GM23248 (cell line): ENCODE measurements around the gene MYLIP. TPM values are rescaled to one million over a fixed set of nuclear protein-coding genes. Genes with fewer than 3 reads are reported as not detected.

Experiments
- DNase-seq: peaks from one replicate; pipeline ENCODE4 v3.0.0-alpha.2; 2015
- H2AFZ ChIP-seq: fragments of 200-600 bp; sonication (generic); 2 replicates; pipeline ENCODE4 v1.6.1; 2016; ENCODE audit warnings: antibody characterized with exemption
- H3F3A ChIP-seq: fragments of 200-600 bp; sonication (generic); 2 replicates; pipeline ENCODE4 v1.6.1; 2016; ENCODE audit warnings: mild to moderate bottlenecking, antibody characterized with exemption, mixed run types; ENCODE audit not compliant: insufficient read depth
- H3K27ac ChIP-seq: fragments of 200-600 bp; sonication (generic); 2 replicates; pipeline ENCODE4 v1.5.1; 2016; ENCODE audit warnings: mild to moderate bottlenecking
- H3K27me3 ChIP-seq: fragments of 200-600 bp; sonication (generic); replicated peaks from 2 replicates; pipeline ENCODE4 v1.6.1; 2016; ENCODE audit warnings: mild to moderate bottlenecking; ENCODE audit not compliant: insufficient read depth
- H3K36me3 ChIP-seq: fragments of 200-600 bp; sonication (generic); 2 replicates; pipeline ENCODE4 v1.6.1; 2016; ENCODE audit warnings: low read depth, mild to moderate bottlenecking
- H3K4me1 ChIP-seq: fragments of 200-600 bp; sonication (generic); 2 replicates; pipeline ENCODE4 v1.6.1; 2016; ENCODE audit warnings: mild to moderate bottlenecking; ENCODE audit not compliant: insufficient read depth
- H3K4me2 ChIP-seq: fragments of 200-600 bp; sonication (generic); one replicate; pipeline ENCODE4 v1.6.1; 2016; ENCODE audit warnings: mild to moderate bottlenecking; ENCODE audit not compliant: unreplicated experiment
- H3K4me3 ChIP-seq: fragments of 200-600 bp; sonication (generic); 2 replicates; pipeline ENCODE4 v1.5.1; 2016; ENCODE audit warnings: mild to moderate bottlenecking
- H3K79me2 ChIP-seq: fragments of 200-600 bp; sonication (generic); 2 replicates; pipeline ENCODE4 v1.6.1; 2016; ENCODE audit warnings: mild to moderate bottlenecking; ENCODE audit not compliant: insufficient read depth
- H3K9ac ChIP-seq: fragments of 200-600 bp; sonication (generic); 2 replicates; pipeline ENCODE4 v1.6.1; 2016; ENCODE audit warnings: mild to moderate bottlenecking
- H3K9me2 ChIP-seq: fragments of 200-600 bp; sonication (generic); 2 replicates; pipeline ENCODE4 v1.6.1; 2016; ENCODE audit warnings: mixed run types, mild to moderate bottlenecking, moderate library complexity; ENCODE audit not compliant: insufficient read depth
- H3K9me3 ChIP-seq: fragments of 200-600 bp; sonication (generic); one replicate; pipeline ENCODE4 v1.6.1; 2017; ENCODE audit warnings: low read depth
- H4K20me1 ChIP-seq: fragments of 200-600 bp; sonication (generic); 2 replicates; pipeline ENCODE4 v1.6.0; 2016; ENCODE audit not compliant: insufficient read depth
- EZH2 ChIP-seq: fragments of 200-600 bp; sonication (generic); IDR thresholded peaks from 2 replicates; pipeline ENCODE4 v1.6.1; 2018; ENCODE audit warnings: antibody characterized with exemption, mild to moderate bottlenecking; ENCODE audit not compliant: insufficient read depth, poor library complexity, severe bottlenecking
- EZH2phosphoT487 ChIP-seq: fragments of 200-600 bp; sonication (generic); IDR thresholded peaks from 2 replicates; pipeline ENCODE4 v1.6.1; 2018; ENCODE audit warnings: antibody characterized with exemption, moderate library complexity, mild to moderate bottlenecking, low read depth; ENCODE audit not compliant: insufficient read depth
- WGBS, 2 experiments: methylation state at CpG; one replicate each; pipeline ENCODE4 v1.1.6; 2015 to 2017; ENCODE audit warnings: low lambda C conversion rate in 2 of 2, low coverage in 1 of 2; ENCODE audit errors: missing lambda C conversion rate in 2 of 2; 5-methylcytosine and 5-hydroxymethylcytosine counted together
- in situ Hi-C: fragments of 300-500 bp; cut with MboI; formaldehyde crosslinking; loops from 2 replicates; pipeline ENCODE4 v1.15.0; 2020
- polyA plus RNA-seq: library from polyadenylated mRNA; unstranded; fragments of >200 nt; fragmentation: Nextera tagmentation; extraction: Ambion mirVana; gene quantifications from 2 replicates; pipeline ENCODE4 v1.2.1, GENCODE V29; 2016
- total RNA-seq: library from RNA; depleted of rRNA; stranded (reverse); fragments of >200 nt; shearing (Covaris generic); gene quantifications from 2 replicates; pipeline ENCODE4 v1.2.3, GENCODE V29; 2014

MYLIP gene
- total and polyA plus RNA-seq, 2 experiments from 2014 or later, result 1.7 to 1.9 TPM

- H3K4me1 ChIP-seq, result no peaks in the 10 kb centered on the region
- TF ChIP-seq EZH2phosphoT487 (no peak), EZH2 (no peak)
- no peaks in the 10 kb centered on the region for H4K20me1 ChIP-seq
- no peaks in the 10 kb centered on the region for H3K9me2 ChIP-seq
- H3K36me3 ChIP-seq, result no peaks in the 10 kb centered on the region
- H3K79me2 ChIP-seq, result no peaks in the 10 kb centered on the region
- H3K4me2 ChIP-seq, result no peak overlapping the region
- in situ Hi-C loops, result no loop called here
- H3K4me3 ChIP-seq, result no peak overlapping the region
- WGBS, 2 experiments, result 41 to 42% methylated on average over 1 of the region's 1 CpG
- no peak for DNase-seq
- H3K27me3 ChIP-seq, result peaks cover 70% of the 10 kb centered on the region
- no peaks in the 10 kb centered on the region for H3K9me3 ChIP-seq
- H2AFZ ChIP-seq, result no peak overlapping the region
- H3K9ac ChIP-seq, result no peak overlapping the region
- no peaks in the 10 kb centered on the region for H3F3A ChIP-seq
- H3K27ac ChIP-seq, result no peak overlapping the region
Observed at GRCh38 chr6:16082361-16082760, 46.5 kb upstream of the MYLIP start.

GRCh38 chr6:16086965-16087364 is 41.9 kb upstream of the MYLIP start:
- Histone ChIP-seq H3K27ac (no peak overlapping the region), H4K20me1 (no peaks in the 10 kb centered on the region), H3K36me3 (no peaks in the 10 kb centered on the region), H3K9ac (no peak overlapping the region), H3K4me3 (no peak overlapping the region), H3K79me2 (no peaks in the 10 kb centered on the region), H3K27me3 (peaks cover 47% of the 10 kb centered on the region), H3K9me3 (no peaks in the 10 kb centered on the region), H3K4me1 (no peaks in the 10 kb centered on the region), H3K9me2 (0 out of 2 replicates have a peak, but pooled peaks cover 2% of the 10 kb centered on the region), H2AFZ (no peak overlapping the region), H3F3A (no peaks in the 10 kb centered on the region), H3K4me2 (no peak overlapping the region)
- DNase-seq, result no peak
- no peak for TF ChIP-seq EZH2phosphoT487
- TF ChIP-seq EZH2, result no peak
- 46 to 55% methylated on average over 4 of the region's 4 CpGs for WGBS, 2 experiments
- in situ Hi-C loops, result no loop called here

GRCh38 chr6:16087386-16087785 is 41.5 kb upstream of the MYLIP start:
- Histone ChIP-seq H3K27ac (no peak overlapping the region), H3K27me3 (peaks cover 44% of the 10 kb centered on the region), H3K9me3 (no peaks in the 10 kb centered on the region), H3K79me2 (no peaks in the 10 kb centered on the region), H3K9ac (no peak overlapping the region), H2AFZ (no peak overlapping the region), H3K9me2 (0 out of 2 replicates have a peak, but pooled peaks cover 2% of the 10 kb centered on the region), H3K4me2 (no peak overlapping the region), H3K36me3 (no peaks in the 10 kb centered on the region), H4K20me1 (no peaks in the 10 kb centered on the region), H3F3A (no peaks in the 10 kb centered on the region), H3K4me3 (no peak overlapping the region), H3K4me1 (no peaks in the 10 kb centered on the region)
- no peak for DNase-seq
- TF ChIP-seq EZH2 (no peak), EZH2phosphoT487 (no peak)
- in situ Hi-C loops, result no loop called here
- WGBS, 2 experiments, result 78 to 83% methylated on average over 3 of the region's 3 CpGs

- Histone ChIP-seq H4K20me1 (no peaks in the 10 kb centered on the region), H3K36me3 (no peaks in the 10 kb centered on the region), H3K79me2 (no peaks in the 10 kb centered on the region), H3K4me3 (no peak overlapping the region), H3K9me2 (0 out of 2 replicates have a peak, but pooled peaks cover 2% of the 10 kb centered on the region), H3K4me1 (no peaks in the 10 kb centered on the region), H3K4me2 (no peak overlapping the region), H3K9ac (no peak overlapping the region), H3K9me3 (no peaks in the 10 kb centered on the region), H3K27ac (no peak overlapping the region), H2AFZ (no peak overlapping the region), H3K27me3 (peaks cover 41% of the 10 kb centered on the region), H3F3A (no peaks in the 10 kb centered on the region)
- in situ Hi-C loops, result no loop called here
- WGBS, 2 experiments, result 65 to 75% methylated on average over 3 of the region's 3 CpGs
- TF ChIP-seq EZH2phosphoT487 (no peak), EZH2 (no peak)
- no peak for DNase-seq
Observed at GRCh38 chr6:16088409-16088808, 40.5 kb upstream of the MYLIP start.
